ENCODE results near the gene SUCLA2.

The SUCLA2 gene

GRCh38 chr13:47897411-47898050 lies 103.5 kb downstream of the SUCLA2 start:
- no peak for DNase-seq

- no peak for DNase-seq
Measured at GRCh38 chr13:47896546-47896945, 104.5 kb downstream of the SUCLA2 start.

- DNase-seq = no peak
Measured at GRCh38 chr13:47896111-47896510, 105.0 kb downstream of the SUCLA2 start.

GRCh38 chr13:47893527-47893926 lies 107.5 kb downstream of the SUCLA2 start:
- no peak for DNase-seq

Data from NCI-H510A treated with DMSO at 0.1 percent for 48 hours (cell line).